HG03432 (cell line): Measurements from ENCODE around the gene MAP3K6.
"Not testable (repeated sequence)": the region's sequence is repeated elsewhere in the genome, so short reads cannot be mapped to it uniquely, and the experiment has no call there.

Source experiments
- ATAC-seq: cut with Tn5 transposase; IDR thresholded peaks from one replicate; pipeline ENCODE4 v1.9.1; 2021; ENCODE audit warnings: mild to moderate bottlenecking, moderate library complexity; ENCODE audit not compliant: unreplicated experiment

The MAP3K6 gene

GRCh38 chr1:27398405-27399149, 31.8 kb upstream of the MAP3K6 start:
- no peak for ATAC-seq

GRCh38 chr1:27397749-27398148, 31.0 kb upstream of the MAP3K6 start:
- ATAC-seq: no peak

GRCh38 chr1:27397110-27397509, 30.3 kb upstream of the MAP3K6 start:
- ATAC-seq: no peak

- no peak for ATAC-seq
Measured at GRCh38 chr1:27395441-27396195, 28.9 kb upstream of the MAP3K6 start.

- ATAC-seq: no peak
Measured at GRCh38 chr1:27394925-27395324, 28.2 kb upstream of the MAP3K6 start.

GRCh38 chr1:27394282-27394658, 27.5 kb upstream of the MAP3K6 start:
- ATAC-seq: no peak

GRCh38 chr1:27393641-27394281, 27.0 kb upstream of the MAP3K6 start:
- no peak for ATAC-seq

- no peak for ATAC-seq
Measured at GRCh38 chr1:27392778-27393635, 26.2 kb upstream of the MAP3K6 start.

- ATAC-seq: peak; percentile 80
Measured at GRCh38 chr1:27392096-27392777, 25.5 kb upstream of the MAP3K6 start, which contains the start of gene GPR3. TSS of gene GPR3 (plus strand) at chr1:27392622. CDS start at chr1:27393799, 1,177 bp downstream.

- ATAC-seq: no peak
Measured at GRCh38 chr1:27391511-27392095, 24.8 kb upstream of the MAP3K6 start.

GRCh38 chr1:27388337-27389005, 21.7 kb upstream of the MAP3K6 start:
- no peak for ATAC-seq

- ATAC-seq: not testable (repeated sequence)
Measured at GRCh38 chr1:27384797-27385196, 18.0 kb upstream of the MAP3K6 start.

- ATAC-seq: no peak
Measured at GRCh38 chr1:27383661-27384060, 16.9 kb upstream of the MAP3K6 start.

- ATAC-seq: no peak
Measured at GRCh38 chr1:27383039-27383605, 16.4 kb upstream of the MAP3K6 start, which contains the start of gene CD164L2. TSS of gene CD164L2 (minus strand) at chr1:27383333. CDS start at chr1:27383239, 94 bp downstream.

- ATAC-seq: no peak
Measured at GRCh38 chr1:27381969-27382762, 15.4 kb upstream of the MAP3K6 start.

GRCh38 chr1:27380766-27381733, 14.3 kb upstream of the MAP3K6 start:
- no peak for ATAC-seq

GRCh38 chr1:27380224-27380623, 13.5 kb upstream of the MAP3K6 start:
- no peak for ATAC-seq
